Measurements from ENCODE around the gene SULT2B1.

- TF ChIP-seq TAF1 (IDR thresholded peaks at IDR 0.05; ENCODE audit: low read depth) = no peak
- TF ChIP-seq EZH2 (IDR thresholded peaks at IDR 0.05; ENCODE audit: borderline replicate concordance, insufficient read depth, low read length, poor library complexity, severe bottlenecking) = no peak
- TF ChIP-seq CTCF (IDR thresholded peaks at IDR 0.05; ENCODE audit: poor library complexity, severe bottlenecking) = no peak
- TF ChIP-seq POLR2AphosphoS5 (IDR thresholded peaks at IDR 0.05) = no peak
- no peak for TF ChIP-seq SMC3 (conservative IDR thresholded peaks at IDR 0.05; ENCODE audit: poor library complexity)
- no peak for TF ChIP-seq EP300 (conservative IDR thresholded peaks at IDR 0.05; ENCODE audit: poor library complexity, severe bottlenecking)
- no peak for TF ChIP-seq RAD21 (conservative IDR thresholded peaks at IDR 0.05)
Measured at GRCh38 chr19:48600679-48601417, 48.9 kb downstream of the SULT2B1 start.

All from neural cell (in vitro differentiated cells).